Stomach smooth muscle (tissue), 2 donors: ENCODE results near the gene CT47B1.
"Not testable (repeated sequence)": the region's sequence is repeated elsewhere in the genome, so short reads cannot be mapped to it uniquely, and the experiment has no call there.

Experiments used
- H3K27ac ChIP-seq: one replicate; pipeline ENCODE4 v1.7.0; 2013; ENCODE audit warnings: mild to moderate bottlenecking, low read length, inconsistent platforms
- H3K27me3 ChIP-seq, 2 donors: one replicate each; pipeline ENCODE4 v1.7.0; 2013; ENCODE audit warnings: low read length in 2 of 2; ENCODE audit not compliant: insufficient read depth in 2 of 2, control insufficient read depth in 1 of 2
- H3K36me3 ChIP-seq, 2 donors: one replicate each; pipeline ENCODE4 v1.7.0; 2013; ENCODE audit warnings: low read length in 2 of 2; ENCODE audit not compliant: control insufficient read depth in 2 of 2, insufficient read depth in 2 of 2
- H3K4me1 ChIP-seq: one replicate; pipeline ENCODE4 v1.7.0; 2013; ENCODE audit warnings: low read length; ENCODE audit not compliant: control insufficient read depth, insufficient read depth
- H3K4me3 ChIP-seq, 2 donors: one replicate each; pipeline ENCODE4 v1.7.0; 2013; ENCODE audit warnings: low read length in 2 of 2
- H3K9ac ChIP-seq, 2 donors: one replicate each; pipeline ENCODE4 v1.7.0; 2013; ENCODE audit warnings: low read length in 2 of 2, mild to moderate bottlenecking in 1 of 2
- H3K9me3 ChIP-seq, 2 donors: one replicate each; pipeline ENCODE4 v1.7.0; 2013; ENCODE audit warnings: low read length in 2 of 2; ENCODE audit not compliant: control insufficient read depth in 2 of 2
- donor health status: healthy.
- donor health status: Pancreatic carcinoma.

The CT47B1 gene

GRCh38 chrX:120875766-120876165 lies at the start of gene CT47B1:
Gene CT47B1 (minus strand): TSS chrX:120875866. CDS start chrX:120875670, 196 bp downstream.
- not testable (repeated sequence) for H3K4me1 ChIP-seq, H3K27me3 ChIP-seq, H3K9me3 ChIP-seq

GRCh38 chrX:120874678-120875557 lies 748 bp downstream of the CT47B1 start:
- Histone ChIP-seq H3K27me3 (no peaks in the 10 kb centered on the region), H3K4me3 (no peak overlapping the region), H3K27ac (no peak overlapping the region), H3K36me3 (no peaks in the 10 kb centered on the region), H3K9me3 (no peaks in the 10 kb centered on the region), H3K9ac (no peak overlapping the region), H3K4me1 (no peaks in the 10 kb centered on the region)

More at GRCh38 chrX:120875766-120876165, at the start of gene CT47B1:
- H3K27ac ChIP-seq, H3K36me3 ChIP-seq, H3K4me3 ChIP-seq, H3K9ac ChIP-seq: not testable (repeated sequence)

DNA sequence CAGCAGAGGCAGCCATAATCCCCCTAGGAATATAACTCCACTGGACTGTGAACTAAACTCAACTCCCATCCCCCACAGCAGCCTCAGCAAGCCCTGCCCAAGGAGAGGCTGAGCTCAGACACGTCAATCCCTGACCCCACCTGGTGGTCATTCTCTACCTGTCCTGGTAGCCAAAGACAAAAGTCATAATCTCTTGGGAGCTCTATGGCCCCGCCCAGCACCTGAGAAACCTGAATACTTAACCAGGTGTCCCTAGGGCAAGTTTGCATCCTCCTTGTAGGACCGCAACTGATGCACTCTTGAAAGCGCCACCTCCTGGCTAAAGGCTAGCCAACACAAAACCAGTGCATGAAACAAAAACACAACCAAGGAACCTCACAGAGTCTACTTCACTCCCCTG lies 18.4 kb downstream of the CT47B1 start:
- Histone ChIP-seq H3K36me3 (no peaks in the 10 kb centered on the region), H3K4me3 (no peak overlapping the region), H3K27me3 (no peaks in the 10 kb centered on the region)

GRCh38 chrX:120840827-120841226 lies 34.8 kb downstream of the CT47B1 start:
- no peak overlapping the region for H3K9ac ChIP-seq
- H3K27ac ChIP-seq = no peak overlapping the region
- H3K9me3 ChIP-seq = no peaks in the 10 kb centered on the region
- H3K27me3 ChIP-seq = no peaks in the 10 kb centered on the region
- H3K4me1 ChIP-seq = no peaks in the 10 kb centered on the region
- no peak overlapping the region for H3K4me3 ChIP-seq
- no peaks in the 10 kb centered on the region for H3K36me3 ChIP-seq

More for the DNA sequence above, 18.4 kb downstream of the CT47B1 start:
- Histone ChIP-seq H3K27ac (no peak overlapping the region), H3K9me3 (no peaks in the 10 kb centered on the region), H3K9ac (no peak overlapping the region), H3K4me1 (no peaks in the 10 kb centered on the region)

GRCh38 chrX:120839491-120839890 lies 36.2 kb downstream of the CT47B1 start:
- Histone ChIP-seq H3K9me3 (no peaks in the 10 kb centered on the region), H3K4me1 (no peaks in the 10 kb centered on the region), H3K27me3 (no peaks in the 10 kb centered on the region), H3K9ac (no peak overlapping the region), H3K36me3 (no peaks in the 10 kb centered on the region), H3K27ac (no peak overlapping the region), H3K4me3 (no peak overlapping the region)

DNA sequence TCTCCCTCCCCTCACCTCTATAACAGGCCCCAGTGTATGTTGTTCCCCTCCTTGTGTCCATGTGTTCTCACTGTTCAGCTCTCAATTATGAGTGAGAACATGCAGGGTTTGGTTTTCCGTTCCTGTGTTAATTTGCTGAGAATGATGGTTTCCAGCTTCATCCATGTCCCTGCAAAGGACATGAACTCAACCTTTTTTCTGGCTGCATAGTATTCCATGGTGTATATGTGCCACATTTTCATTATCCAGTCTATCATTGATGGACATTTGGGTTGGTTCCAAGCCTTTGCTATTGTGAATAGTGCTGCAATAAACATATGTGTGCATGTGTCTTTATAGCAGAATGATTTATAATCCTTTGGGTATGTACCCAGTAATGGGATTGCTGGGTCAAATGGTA lies 48.5 kb downstream of the CT47B1 start:
- H3K4me3 ChIP-seq, H3K36me3 ChIP-seq, H3K27ac ChIP-seq, H3K9ac ChIP-seq, H3K4me1 ChIP-seq, H3K9me3 ChIP-seq, H3K27me3 ChIP-seq: not testable (repeated sequence)

DNA sequence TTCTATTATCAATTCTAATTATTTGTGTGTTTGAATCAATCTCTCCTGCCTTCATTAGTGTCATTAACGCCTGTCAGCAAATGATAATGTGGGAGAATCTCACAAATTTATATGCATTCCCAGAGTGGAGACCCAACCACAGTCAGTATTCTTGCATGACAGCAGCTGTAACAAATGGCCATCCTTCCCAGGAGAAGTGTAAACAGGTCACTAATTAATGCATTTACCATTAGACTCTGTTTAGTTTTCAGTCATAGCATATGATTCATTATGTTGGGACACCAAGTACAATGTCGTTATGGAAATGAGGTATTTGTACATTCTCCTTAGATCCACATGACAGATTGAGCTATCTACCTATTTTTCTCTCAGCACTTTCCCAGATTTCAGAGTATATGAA lies 50.5 kb downstream of the CT47B1 start:
- H3K4me1 ChIP-seq = no peaks in the 10 kb centered on the region

DNA sequence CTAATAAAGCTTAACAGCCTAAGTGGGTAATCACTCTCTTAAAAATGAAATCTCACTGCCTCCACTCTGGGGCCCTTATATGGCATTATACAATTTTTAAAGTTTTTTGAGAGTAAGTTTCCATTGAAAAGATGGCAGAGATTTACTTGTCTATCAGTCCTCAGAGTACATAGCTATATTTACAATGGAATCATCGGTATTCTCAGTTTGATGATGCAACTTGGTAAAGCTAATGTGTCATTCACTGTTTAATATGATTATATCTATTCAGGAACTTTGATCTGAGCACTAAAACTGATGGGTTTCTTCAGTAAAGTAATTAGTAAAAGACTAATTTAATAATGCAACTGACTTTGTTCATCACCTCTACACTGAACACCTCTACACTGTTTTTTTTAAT lies 51.6 kb downstream of the CT47B1 start:
- H3K27ac ChIP-seq = no peak overlapping the region
- H3K9ac ChIP-seq = no peak overlapping the region
- no peaks in the 10 kb centered on the region for H3K4me1 ChIP-seq
- no peaks in the 10 kb centered on the region for H3K27me3 ChIP-seq
- no peak overlapping the region for H3K4me3 ChIP-seq
- no peaks in the 10 kb centered on the region for H3K36me3 ChIP-seq
- no peaks in the 10 kb centered on the region for H3K9me3 ChIP-seq

More for the DNA sequence above, 50.5 kb downstream of the CT47B1 start:
- no peak overlapping the region for H3K27ac ChIP-seq
- no peaks in the 10 kb centered on the region for H3K9me3 ChIP-seq
- H3K4me3 ChIP-seq = no peak overlapping the region
- no peaks in the 10 kb centered on the region for H3K27me3 ChIP-seq
- H3K36me3 ChIP-seq = no peaks in the 10 kb centered on the region
- no peak overlapping the region for H3K9ac ChIP-seq

DNA sequence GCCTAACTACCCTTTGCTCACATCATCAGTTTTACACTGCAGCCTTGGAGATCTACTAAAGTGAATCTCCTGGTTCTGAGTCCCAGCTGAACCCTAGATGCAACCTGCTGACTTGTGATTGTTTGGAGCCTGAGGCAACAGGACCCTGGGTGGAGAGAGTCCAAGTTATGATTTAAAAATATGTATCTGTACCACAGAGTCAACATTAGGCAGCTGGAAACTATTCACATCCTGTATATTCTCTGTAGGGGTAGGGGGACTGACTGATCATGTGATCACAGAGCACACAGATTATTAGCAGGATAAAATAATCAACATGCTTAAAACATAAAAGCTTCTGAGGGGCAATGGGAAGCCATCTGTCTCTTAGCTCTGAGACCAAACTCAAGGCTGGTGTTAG lies 52.1 kb downstream of the CT47B1 start:
- H3K9ac ChIP-seq = no peak overlapping the region
- H3K4me1 ChIP-seq = no peaks in the 10 kb centered on the region
- H3K27me3 ChIP-seq = no peaks in the 10 kb centered on the region
- no peak overlapping the region for H3K27ac ChIP-seq
- no peaks in the 10 kb centered on the region for H3K36me3 ChIP-seq
- H3K9me3 ChIP-seq = no peaks in the 10 kb centered on the region
- no peak overlapping the region for H3K4me3 ChIP-seq
